ENCODE data around the gene SLAMF6.
"Not testable (repeated sequence)": the region's sequence is repeated elsewhere in the genome, so short reads cannot be mapped to it uniquely, and the experiment has no call there.

Gene SLAMF6

DNA sequence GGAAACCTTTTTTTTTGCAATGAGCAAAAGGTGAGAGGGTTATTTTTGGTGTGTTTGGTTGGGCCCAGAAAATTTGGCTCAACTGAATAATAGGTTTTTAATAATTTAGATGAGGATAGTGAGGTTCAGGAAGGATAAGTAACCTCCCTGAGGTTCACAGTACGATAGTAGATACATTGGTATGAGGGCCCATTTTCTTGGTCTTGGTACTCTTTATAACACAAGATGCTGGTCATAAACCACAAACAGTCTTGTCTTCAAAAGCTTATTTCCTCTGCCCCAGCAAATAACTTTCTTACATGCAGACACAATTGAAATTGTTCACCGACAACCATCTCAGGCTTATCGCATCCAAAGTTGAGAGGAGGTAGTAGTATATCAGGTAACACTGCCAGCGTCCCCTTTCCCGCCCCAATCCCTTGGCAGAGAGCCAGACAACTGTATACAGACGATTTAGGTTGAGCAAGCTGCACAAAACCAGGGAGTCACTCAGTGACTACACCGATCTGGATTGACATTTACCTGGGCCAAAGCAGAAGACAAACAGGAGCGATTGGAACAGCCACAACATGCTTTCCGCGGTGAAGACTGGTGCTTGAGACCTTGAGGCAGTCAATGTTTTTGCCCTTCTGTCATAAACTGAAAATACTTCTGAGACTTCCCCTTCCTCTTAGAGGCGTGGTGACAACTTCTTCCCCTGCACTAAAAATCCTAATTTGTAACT, at the start of gene SLAMF6:
SLAMF6 (minus strand) TSS at position 634 of the 724 bp plus-strand sequence; CDS start at position 571, 63 bp downstream.
- DNase-seq, result no peak

DNA sequence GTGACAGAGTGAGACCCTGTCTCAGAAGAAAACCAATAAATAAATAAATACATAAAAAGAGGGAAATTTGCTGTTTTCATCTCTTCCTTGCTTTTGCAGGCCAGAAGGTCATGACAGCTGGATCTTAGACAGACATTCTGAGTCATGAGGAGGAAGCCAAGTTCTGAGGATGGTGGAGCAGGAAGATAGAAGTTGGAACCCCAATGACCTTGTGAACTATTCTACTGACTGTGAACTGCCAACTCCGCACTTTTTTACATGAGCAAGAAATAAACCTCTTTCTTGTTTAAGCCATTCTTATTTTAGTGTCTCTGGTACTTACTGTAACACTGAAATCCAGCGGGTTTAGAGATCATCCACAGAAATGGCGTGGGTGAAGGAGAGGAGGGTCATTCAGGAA, 47.8 kb upstream of the SLAMF6 start:
- no peak for DNase-seq

DNA sequence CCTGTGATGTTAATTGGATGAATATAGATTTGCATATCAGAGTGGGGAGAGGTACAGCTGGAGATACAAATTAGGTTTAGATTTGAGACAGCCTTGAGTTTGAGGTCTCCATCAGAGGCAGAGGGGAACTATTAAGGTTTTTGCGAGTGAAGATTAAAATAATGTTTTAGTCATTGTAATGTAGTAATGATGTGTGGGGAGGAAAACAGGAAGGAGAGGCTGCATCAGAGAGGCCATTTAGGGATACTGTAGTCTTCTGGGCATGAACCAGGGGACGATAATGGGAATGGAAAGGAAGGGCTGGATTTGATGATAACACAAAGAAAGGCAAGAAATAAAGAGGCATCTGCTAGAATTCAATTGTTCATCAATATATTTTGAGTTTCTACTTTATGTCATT, 46.8 kb upstream of the SLAMF6 start:
- DNase-seq, result no peak

DNA sequence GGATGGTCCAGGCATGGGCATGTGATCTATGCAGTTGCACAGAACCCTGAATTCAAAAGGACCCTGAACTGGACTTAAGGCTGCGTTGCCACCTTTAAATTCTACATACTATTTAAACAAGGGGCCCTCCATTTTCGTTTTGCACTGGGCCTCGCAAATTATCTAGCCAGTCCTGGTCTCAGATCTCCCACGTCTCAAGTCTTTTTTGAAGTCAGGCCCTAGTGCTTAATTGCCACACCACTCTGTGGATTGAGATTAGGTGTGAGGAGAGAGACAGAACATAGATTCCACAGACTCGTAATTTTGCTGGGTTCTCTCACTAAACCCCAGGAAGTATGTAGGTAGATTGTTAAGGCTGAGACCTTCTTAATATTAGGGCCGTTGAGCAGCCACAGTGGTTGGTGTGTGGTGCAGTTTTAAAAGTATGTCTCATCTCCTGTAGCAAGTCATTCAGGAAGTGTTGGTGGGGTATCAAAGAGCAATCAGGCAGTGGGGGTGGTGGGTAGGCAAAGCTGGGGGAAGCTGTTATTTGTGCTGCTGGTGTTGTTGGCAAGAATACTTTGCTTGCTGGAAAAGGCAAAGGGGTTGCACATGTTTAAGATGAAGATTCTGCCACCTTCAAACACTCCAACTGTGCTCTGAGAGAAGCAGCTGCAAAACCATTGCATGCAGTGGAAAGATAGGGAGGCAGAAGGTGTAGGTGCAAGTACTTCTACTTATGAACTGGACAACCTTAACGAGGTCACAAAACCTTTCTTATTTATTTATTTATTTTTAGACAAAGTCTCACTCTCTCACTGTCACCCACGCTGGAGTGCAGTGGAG, 45.0 kb upstream of the SLAMF6 start:
- no peak for DNase-seq

DNA sequence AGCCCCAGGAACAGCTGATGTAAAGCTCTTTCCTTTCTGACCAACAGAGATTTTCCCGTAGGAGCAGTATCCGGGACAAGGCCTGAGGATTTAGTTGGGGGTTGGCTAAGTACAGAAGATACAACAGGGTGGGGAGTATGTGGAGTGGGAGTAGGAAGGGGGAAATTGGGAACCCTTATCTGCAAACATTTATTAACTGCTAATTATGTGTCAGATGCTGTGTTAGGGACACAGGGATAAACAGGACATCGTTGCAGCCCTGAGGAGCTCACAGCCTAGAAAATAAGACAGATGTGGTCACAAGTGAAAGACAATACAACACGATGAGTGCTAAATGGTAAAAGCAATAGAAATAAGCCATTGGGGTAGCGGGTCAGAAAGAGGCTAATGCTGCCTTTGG, 44.3 kb upstream of the SLAMF6 start:
- no peak for DNase-seq

DNA sequence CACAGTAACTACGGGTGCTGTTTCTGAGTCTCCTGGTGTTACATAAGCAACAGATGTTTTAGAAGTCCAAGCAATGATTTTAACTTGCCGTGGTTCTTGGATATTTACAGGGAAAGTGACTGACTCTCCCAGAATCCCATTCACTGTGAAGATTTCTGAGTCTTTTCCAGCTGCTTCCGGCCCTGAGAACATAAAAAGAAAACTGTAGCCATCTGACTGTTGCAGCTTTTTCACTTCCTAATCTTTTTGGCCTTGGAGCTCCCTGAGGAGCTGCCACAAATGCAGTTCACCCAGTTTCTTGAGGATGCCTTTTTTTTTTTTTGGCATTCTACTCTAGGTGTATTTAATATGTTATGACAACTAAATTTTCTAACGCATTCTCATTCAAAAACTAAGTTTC, 42.5 kb upstream of the SLAMF6 start:
- no peak for DNase-seq

DNA sequence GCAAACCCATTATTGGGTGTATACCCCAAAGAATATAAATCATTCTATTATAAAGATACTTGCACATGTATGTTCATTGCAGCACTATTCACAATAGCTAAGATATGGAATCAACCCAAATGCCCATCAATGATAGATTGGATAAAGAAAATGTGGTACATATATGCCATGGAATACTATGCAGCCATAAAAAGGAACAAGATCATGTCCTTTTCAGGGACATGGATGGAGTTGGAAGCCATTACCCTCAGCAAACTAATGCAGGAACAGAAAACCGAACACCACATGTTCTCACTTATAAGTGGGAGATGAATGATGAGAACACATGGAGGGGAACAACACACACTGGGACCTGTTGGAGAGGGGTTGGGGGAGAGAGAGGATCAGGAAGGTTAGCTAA, 40.2 kb upstream of the SLAMF6 start:
- not testable (repeated sequence) for DNase-seq

DNA sequence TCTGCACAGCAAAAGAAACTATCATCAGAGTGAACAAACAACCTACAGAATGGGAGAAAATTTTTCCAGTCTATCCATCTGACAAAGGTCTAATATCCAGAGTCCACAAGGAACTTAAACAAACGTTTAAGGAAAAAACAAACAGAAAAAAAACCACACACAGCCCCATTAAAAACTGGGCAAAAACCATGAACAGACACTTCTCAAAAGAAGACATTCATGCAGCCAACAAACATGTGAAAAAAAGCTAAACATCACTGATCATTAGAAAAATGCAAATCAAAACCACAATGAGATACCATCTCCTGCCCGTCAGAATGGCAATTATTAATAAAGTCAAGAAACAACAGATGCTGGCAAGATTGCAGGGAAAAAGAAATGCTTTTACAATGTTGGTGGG, 39.7 kb upstream of the SLAMF6 start:
- DNase-seq, result not testable (repeated sequence)

DNA sequence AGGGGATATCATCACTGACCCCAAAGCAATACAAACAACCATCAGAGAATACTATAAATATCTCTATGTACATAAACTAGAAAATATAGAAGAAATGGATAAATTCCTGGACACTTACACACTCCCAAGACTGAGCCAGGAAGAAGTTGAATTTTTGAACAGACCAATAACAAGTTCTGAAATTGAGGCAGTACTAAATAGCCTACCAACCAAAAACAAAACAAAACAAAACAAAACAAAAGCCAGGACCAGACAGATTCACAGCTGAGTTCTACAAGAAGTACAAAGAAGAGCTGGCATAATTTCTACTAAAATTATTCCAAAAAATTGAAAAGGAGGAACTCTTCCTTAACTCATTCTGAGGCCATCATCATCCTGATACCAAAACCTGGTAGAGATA, 37.8 kb upstream of the SLAMF6 start:
- no peak for DNase-seq

DNA sequence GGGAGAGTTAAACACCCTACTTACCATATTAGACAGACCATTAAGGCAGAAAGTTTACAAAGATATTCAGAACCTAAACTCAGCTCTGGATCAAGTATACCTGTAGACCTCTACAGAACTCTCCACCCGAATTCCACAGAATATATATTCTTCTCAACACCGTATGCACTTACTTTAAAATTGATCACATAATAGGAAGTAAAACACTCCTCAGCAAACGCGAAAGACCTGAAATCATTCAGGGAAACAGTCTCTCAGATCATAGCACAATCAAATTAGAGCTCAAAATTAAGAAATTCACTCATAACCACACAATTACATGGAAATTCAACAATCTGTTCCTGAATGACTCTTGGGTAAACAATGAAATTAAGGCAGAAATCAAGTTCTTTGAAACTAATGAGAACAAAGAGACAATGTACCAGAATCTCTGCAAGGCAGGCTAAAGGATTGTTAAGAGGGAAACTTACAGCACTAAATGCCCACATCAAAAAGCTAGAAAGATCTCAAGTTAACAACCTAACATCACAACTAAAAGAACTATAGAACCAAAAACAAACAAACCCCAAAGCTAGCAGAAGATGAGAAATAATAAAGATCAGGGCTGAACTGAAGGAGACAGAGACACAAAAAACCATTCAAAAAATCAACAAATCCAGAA, 37.1 kb upstream of the SLAMF6 start:
- no peak for DNase-seq

DNA sequence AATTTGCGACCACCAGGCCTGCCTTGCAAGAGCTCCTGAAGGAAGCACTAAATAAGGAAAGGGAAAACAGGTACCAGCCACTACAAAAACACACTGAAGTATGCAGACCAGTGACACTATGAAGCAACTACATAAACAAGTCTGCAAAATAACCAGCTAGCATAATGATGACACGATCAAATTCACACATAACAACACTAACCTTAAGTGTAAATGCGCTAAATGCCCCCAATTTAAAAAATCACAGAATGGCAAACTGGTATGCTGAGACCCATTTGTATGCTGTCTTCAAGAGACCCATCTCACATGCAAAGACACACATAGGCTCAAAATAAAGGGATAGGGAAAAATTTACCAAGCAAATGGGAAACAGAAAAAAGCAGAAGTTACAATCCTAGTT, 36.4 kb upstream of the SLAMF6 start:
- DNase-seq, result not testable (repeated sequence)

DNA sequence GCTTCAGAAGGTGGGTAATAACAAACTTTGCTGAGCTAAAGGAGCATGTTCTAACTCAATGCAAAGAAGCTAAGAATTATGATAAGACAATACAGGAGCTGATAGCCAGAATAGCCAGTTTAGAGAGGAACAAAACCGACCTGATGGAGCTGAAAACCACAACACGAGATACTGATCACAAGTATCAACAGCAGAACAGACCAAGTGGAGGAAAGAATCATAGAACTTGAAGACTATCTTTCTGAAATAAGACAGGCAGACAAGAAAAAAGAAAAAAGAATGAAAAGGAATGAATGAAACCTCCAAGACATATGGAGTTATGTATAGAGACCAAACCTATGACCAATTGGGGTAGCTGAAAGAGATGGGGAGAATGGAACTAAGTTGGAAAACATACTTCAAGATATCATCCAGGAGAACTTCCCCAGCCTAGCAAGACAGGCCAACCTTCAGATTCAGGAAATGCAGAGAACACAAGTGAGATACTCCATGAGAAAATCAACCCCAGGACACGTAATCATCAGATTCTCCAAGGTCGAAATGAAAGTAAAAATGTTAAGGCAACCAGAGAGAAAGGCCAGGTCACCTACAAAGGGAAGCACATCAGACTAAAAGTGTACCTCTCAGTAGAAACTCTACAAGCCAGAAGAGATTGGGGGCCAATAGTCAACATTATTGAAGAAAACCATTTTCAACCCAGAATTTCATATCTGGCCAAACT, 35.8 kb upstream of the SLAMF6 start:
- DNase-seq, result no peak

DNA sequence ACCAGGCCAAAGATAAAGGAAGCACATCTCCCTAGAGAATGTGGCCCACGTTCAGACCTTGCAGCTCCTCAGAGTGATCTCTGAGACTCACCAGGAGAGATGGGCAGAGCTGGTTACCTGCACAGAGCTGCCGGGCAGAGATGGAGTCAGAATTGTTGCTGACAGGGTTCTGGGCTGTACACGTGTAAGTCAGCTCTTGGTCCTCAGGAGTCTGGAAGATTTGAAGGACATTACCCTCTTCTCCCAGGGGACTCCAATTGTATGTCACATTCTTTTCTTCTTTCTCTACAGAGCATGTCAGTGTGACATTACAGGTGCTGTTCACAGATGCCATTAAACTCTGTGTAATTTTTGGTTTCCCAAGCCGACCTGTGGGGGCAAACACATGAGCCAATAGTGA, 30.7 kb upstream of the SLAMF6 start:
- no peak for DNase-seq

DNA sequence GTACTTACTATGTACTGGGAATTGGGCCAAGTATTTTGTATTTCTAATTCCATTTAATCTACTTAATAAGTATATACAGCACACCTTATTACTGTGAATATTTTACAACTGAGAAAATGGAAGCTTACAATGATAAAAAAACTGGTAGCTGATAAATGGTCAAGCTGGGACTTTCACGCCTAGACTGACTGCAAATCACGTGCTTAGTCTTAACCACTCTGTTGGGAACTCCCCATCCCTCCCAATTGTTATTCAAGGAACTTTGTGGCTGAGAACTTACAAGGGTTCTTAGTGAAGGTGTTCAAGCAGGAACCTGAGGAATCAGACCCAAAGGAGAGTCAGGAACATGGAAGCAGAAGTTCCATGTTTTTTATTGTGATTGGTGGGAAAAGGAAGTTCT, 29.4 kb upstream of the SLAMF6 start:
- no peak for DNase-seq

DNA sequence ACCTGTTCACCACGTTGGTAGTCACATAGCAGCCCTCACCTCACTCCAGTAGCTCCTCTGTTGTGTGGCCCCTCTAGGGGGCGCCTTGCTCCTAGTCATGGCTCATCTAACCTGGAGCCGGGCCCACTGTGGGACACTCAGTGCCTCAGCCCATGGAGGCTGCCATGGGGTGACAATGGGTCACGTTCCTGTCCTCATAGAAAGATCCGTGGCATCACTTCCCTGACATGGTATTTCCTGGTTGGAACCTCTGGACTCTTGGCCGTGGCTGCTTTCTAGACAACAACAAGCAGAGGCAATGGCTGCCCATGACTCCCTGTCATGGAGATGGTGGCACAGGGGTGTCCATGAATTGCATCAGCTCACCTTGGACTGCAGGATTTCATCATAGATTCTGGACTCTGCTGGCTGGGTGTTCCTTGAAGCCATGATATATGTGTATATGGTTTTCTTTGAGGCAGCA, 27.5 kb upstream of the SLAMF6 start:
- no peak for DNase-seq

DNA sequence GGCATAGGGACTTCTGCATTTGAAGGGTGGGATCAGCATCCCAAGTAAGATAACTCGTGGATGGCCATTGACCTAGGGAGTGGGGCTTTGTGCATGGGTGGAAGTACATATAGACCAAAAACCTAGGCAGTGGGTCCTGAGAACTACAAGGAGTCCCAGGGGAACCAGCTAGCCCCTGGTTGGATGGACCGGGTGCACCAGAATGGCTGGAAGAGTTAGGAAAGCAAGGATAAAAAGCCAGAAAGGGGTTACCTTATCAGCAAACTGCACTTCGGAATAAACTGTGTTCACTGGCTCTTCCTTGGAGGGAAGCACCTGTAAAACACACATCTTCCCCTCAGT, 26.6 kb upstream of the SLAMF6 start:
- no peak for DNase-seq

DNA sequence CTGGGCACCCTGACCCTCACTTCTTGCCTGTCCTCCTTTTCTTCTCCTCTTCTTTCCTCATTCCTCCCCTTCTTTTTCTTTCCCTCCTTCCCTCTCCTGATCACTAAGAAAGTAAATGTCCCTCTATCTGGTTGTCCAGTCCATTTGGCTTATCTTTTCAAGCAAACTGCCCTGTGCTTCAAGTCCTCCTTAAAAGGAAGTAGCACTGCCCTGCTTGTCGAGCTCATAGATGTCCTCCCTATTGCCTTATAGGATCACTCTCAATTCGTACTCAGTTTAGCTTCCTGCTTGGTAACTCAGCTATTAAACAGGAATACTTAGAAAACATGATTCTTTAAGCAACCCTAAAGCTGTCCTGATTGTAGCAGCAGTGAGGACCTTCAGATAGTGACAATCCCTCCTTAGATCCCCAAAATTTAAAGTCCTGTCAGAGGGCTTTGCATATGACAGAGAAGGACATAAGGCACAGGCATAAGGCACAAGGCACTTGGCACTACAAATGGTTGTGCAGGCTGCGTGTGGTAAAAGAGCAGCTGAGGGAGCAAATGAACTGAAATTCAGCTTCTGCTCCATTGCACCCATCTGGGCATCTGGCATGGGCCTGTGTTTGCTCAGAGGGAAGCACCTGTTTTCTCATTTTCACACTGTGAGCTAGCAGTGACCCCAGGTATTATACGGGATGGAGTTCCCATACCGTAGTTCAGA, 26.1 kb upstream of the SLAMF6 start:
- DNase-seq, result no peak

DNA sequence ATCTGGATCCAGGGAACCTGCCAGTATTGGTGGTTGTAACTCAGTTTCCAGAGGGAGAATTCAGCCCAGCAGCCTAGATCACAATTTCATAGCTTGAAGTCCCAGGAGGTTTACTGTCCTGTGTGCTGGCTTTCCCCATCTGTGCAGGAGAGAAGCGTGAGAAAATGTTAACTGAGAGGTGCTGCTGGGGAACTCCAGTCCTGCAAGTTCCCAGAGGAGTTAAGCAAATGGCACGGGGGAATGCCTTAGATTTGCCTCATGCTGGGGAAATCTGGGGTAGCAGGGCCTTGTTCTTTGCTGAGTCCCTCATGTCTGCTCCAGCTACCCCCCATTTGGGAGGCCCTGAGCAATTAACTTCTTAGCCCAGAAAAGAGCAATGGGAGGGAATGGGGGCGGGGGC, 25.1 kb upstream of the SLAMF6 start:
- no peak for DNase-seq

DNA sequence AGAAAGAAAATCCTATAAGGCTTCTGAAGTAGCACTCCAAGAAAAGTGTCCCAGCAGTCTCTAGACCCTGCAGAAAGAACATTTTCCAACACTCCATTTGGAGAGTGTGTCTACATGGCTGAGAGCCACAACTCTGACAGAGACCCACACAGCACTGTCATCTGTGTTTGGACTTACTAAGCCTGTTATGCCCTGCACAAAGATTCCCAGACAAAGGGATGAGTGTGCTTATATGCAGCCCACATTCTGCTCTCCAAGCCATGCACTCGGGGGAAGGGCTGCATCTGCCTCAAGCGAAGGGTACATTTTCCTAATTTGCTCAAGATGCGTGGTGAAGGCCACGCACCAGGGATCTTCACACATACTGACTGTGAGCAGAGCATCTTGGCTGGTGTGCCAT, 24.4 kb upstream of the SLAMF6 start:
- no peak for DNase-seq

DNA sequence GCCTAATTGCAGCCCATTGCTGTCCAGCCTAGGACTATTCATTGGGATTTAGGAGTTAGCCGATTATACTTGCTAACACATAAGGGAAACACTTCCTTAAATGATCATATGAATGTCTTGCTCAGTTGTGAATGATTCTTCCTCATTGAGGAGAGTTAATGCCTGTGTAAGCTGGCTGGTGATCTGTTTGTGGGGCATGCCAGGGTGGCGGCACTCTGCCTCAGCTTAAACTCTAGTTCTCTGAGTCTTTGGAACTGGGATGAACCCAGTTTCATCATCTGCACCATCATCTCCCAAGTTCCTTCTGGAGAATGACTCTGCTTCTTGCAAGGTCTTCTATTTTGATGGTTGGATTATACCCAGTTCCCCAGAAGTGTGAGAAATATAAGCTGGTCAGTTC, 23.9 kb upstream of the SLAMF6 start:
- no peak for DNase-seq

DNA sequence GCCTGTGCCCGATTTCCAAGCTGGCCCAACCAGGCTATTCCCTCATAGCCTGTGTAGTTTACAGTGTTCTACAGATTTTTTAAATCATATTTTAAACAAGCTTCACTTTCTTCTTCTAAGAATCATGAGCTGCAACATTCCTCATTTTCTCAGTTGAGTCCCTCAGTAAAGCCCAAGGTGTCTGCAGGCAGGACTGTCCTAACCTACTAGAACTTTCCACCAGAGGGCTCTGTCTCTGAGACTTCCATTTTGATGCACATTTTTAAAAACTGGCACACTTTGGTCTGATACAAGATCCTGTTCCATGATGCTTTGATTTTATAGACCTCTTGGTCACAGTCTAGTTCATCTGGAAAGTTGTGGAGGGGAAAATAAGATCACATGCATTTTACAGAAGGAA, 21.6 kb upstream of the SLAMF6 start:
- no peak for DNase-seq

DNA sequence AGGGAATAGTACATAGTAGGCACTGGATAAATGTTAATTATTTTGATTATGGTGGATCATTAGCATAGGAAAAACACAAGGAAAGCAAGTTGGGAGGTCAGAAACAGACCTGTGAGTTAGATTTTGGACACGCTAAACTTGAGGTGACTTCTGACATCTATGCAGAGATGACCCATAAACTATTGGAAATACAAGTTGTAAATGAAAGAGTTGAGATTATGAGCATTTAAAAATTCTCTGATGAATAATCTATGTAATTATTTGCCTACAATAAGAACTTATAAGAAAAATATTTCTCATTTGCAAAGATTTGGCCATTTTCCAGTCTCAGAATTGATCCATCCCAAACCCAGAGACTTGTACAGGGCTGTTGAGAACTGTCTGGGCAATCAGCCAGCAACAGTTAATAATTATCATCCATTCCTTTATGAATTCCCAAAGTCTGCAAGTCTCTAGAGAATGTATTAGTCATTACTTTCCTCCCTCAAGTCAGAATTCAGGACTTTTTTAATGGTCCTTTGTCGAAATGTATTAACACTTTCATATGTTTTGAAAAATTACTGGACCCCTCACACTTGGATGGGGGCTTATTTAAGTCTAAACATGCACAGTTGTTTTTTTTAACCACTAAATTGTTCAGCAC, 19.4 kb upstream of the SLAMF6 start:
- DNase-seq, result peak; percentile 7

Data from fibroblast of upper back skin (primary cell).